Measurements from ENCODE around the gene AMPD2. TPM values are rescaled to one million over a fixed set of nuclear protein-coding genes. Genes with fewer than 3 reads are reported as not detected.

Gene AMPD2
- total and polyA plus RNA-seq, 4 donors, result 19.2 to 87.4 (median 22.7) TPM

DNA sequence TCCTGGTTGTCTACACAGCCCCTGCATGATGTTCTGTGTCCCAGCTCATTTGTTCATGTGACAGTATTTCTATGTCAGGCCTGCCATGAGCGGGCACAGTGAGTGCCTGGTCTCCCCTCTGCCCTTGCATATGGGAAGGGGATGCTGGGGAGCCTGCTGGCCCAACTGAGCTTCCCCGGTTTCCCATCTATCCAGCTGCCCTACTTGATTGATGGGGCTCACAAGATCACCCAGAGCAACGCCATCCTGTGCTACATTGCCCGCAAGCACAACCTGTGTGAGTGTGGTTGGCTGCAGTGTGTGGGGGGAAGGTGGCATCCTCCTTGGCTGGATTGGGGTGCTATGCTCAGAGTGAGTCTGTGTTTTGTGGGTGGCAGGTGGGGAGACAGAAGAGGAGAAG is 37.8 kb downstream of the AMPD2 start:
- Histone ChIP-seq H3K9me3 (ENCODE audit: control insufficient read depth in 4 of 4, low read length in 3 of 4) (no peaks in the 10 kb centered on the region), H3K4me3 (ENCODE audit: low read depth in 1 of 3, low read length in 3 of 3) (no peak overlapping the region), H3K27ac (ENCODE audit: low read depth in 1 of 2, low read length in 2 of 2) (no peak overlapping the region), H3K27me3 (ENCODE audit: control insufficient read depth in 4 of 4, insufficient read depth in 4 of 4, low read length in 3 of 4) (no peaks in the 10 kb centered on the region), H3K36me3 (ENCODE audit: control insufficient read depth in 4 of 4, insufficient read depth in 3 of 4, low read depth in 1 of 4, low read length in 3 of 4) (peaks cover 0 to 24% (median 8%) of the 10 kb centered on the region in 4 donors), H3K9ac (ENCODE audit: low read depth in 1 of 2, low read length in 2 of 2) (no peak overlapping the region), H3K4me1 (ENCODE audit: control insufficient read depth in 4 of 4, insufficient read depth in 4 of 4, low read length in 3 of 4) (peaks cover 6 to 21% (median 13%) of the 10 kb centered on the region in 4 donors)
- DNase-seq (ENCODE audit: low spot score), result no peak
- 98% methylated on average over 4 of the region's 4 CpGs for WGBS
- TF ChIP-seq, protein P1, sequence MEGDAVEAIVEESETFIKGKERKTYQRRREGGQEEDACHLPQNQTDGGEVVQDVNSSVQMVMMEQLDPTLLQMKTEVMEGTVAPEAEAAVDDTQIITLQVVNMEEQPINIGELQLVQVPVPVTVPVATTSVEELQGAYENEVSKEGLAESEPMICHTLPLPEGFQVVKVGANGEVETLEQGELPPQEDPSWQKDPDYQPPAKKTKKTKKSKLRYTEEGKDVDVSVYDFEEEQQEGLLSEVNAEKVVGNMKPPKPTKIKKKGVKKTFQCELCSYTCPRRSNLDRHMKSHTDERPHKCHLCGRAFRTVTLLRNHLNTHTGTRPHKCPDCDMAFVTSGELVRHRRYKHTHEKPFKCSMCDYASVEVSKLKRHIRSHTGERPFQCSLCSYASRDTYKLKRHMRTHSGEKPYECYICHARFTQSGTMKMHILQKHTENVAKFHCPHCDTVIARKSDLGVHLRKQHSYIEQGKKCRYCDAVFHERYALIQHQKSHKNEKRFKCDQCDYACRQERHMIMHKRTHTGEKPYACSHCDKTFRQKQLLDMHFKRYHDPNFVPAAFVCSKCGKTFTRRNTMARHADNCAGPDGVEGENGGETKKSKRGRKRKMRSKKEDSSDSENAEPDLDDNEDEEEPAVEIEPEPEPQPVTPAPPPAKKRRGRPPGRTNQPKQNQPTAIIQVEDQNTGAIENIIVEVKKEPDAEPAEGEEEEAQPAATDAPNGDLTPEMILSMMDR (IDR thresholded peaks at IDR 0.05; ENCODE audit: low read depth, low read length, missing input control), result no peak
- TF ChIP-seq RAD21 (IDR thresholded peaks at IDR 0.05) (no peak), FOXA2 (IDR thresholded peaks at IDR 0.05) (no peak), NR2F2 (IDR thresholded peaks at IDR 0.05) (no peak), TAF1 (conservative IDR thresholded peaks at IDR 0.05) (no peak), HNF4G (IDR thresholded peaks at IDR 0.05) (no peak), GABPA (IDR thresholded peaks at IDR 0.05 in 1 of 2, conservative IDR thresholded peaks at IDR 0.05 in 1 of 2) (no peak), JUND (IDR thresholded peaks at IDR 0.05) (no peak), FOXA1 (IDR thresholded peaks at IDR 0.05) (no peak)
- TF ChIP-seq, protein P2, sequence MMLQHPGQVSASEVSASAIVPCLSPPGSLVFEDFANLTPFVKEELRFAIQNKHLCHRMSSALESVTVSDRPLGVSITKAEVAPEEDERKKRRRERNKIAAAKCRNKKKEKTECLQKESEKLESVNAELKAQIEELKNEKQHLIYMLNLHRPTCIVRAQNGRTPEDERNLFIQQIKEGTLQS (IDR thresholded peaks at IDR 0.05), result no peak
- TF ChIP-seq, protein P3, sequence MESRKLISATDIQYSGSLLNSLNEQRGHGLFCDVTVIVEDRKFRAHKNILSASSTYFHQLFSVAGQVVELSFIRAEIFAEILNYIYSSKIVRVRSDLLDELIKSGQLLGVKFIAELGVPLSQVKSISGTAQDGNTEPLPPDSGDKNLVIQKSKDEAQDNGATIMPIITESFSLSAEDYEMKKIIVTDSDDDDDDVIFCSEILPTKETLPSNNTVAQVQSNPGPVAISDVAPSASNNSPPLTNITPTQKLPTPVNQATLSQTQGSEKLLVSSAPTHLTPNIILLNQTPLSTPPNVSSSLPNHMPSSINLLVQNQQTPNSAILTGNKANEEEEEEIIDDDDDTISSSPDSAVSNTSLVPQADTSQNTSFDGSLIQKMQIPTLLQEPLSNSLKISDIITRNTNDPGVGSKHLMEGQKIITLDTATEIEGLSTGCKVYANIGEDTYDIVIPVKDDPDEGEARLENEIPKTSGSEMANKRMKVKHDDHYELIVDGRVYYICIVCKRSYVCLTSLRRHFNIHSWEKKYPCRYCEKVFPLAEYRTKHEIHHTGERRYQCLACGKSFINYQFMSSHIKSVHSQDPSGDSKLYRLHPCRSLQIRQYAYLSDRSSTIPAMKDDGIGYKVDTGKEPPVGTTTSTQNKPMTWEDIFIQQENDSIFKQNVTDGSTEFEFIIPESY (IDR thresholded peaks at IDR 0.05), result no peak
- TF ChIP-seq, protein P4, sequence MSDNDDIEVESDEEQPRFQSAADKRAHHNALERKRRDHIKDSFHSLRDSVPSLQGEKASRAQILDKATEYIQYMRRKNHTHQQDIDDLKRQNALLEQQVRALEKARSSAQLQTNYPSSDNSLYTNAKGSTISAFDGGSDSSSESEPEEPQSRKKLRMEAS (IDR thresholded peaks at IDR 0.05), result no peak

DNA sequence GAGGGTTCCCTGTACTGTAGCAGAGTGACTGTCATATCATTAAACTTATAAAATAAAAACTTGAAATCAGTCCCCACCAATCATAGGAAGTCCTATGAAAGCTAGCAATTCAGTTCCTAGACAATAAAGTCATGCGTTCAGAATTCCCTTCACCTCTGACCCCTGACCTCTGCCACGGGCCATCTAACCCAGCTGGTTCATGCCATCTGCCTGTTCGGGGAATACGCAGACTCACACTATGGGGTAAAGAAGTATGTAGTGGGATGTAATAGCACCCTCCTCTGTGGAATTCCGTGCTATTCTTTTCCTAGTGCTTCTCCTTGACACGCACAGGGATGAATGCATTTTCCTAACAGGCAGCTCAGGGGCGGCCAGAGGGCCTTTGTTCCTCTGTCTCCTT is 38.3 kb downstream of the AMPD2 start:
- Histone ChIP-seq H3K4me1 (ENCODE audit: control insufficient read depth in 4 of 4, insufficient read depth in 4 of 4, low read length in 3 of 4) (peaks cover 6 to 21% (median 13%) of the 10 kb centered on the region in 4 donors), H3K9ac (ENCODE audit: low read depth in 1 of 2, low read length in 2 of 2) (no peak overlapping the region), H3K36me3 (ENCODE audit: control insufficient read depth in 4 of 4, insufficient read depth in 3 of 4, low read depth in 1 of 4, low read length in 3 of 4) (peaks cover 0 to 24% (median 8%) of the 10 kb centered on the region in 4 donors), H3K4me3 (ENCODE audit: low read depth in 1 of 3, low read length in 3 of 3) (no peak overlapping the region), H3K27ac (ENCODE audit: low read depth in 1 of 2, low read length in 2 of 2) (no peak overlapping the region), H3K27me3 (ENCODE audit: control insufficient read depth in 4 of 4, insufficient read depth in 4 of 4, low read length in 3 of 4) (no peaks in the 10 kb centered on the region), H3K9me3 (ENCODE audit: control insufficient read depth in 4 of 4, low read length in 3 of 4) (no peaks in the 10 kb centered on the region)
- 82% methylated on average over 7 of the region's 7 CpGs for WGBS
- no peak for DNase-seq (ENCODE audit: low spot score)
- TF ChIP-seq NR2F2 (IDR thresholded peaks at IDR 0.05) (no peak), RAD21 (IDR thresholded peaks at IDR 0.05) (no peak), GABPA (IDR thresholded peaks at IDR 0.05 in 1 of 2, conservative IDR thresholded peaks at IDR 0.05 in 1 of 2) (no peak), HNF4G (IDR thresholded peaks at IDR 0.05) (no peak), YY1 (IDR thresholded peaks at IDR 0.05) (no peak), SP1 (IDR thresholded peaks at IDR 0.05) (no peak), HNF4A (conservative IDR thresholded peaks at IDR 0.05) (no peak), FOXA2 (IDR thresholded peaks at IDR 0.05) (no peak)
- TF ChIP-seq, protein P4 (IDR thresholded peaks at IDR 0.05), result no peak
- TF ChIP-seq, protein P5, sequence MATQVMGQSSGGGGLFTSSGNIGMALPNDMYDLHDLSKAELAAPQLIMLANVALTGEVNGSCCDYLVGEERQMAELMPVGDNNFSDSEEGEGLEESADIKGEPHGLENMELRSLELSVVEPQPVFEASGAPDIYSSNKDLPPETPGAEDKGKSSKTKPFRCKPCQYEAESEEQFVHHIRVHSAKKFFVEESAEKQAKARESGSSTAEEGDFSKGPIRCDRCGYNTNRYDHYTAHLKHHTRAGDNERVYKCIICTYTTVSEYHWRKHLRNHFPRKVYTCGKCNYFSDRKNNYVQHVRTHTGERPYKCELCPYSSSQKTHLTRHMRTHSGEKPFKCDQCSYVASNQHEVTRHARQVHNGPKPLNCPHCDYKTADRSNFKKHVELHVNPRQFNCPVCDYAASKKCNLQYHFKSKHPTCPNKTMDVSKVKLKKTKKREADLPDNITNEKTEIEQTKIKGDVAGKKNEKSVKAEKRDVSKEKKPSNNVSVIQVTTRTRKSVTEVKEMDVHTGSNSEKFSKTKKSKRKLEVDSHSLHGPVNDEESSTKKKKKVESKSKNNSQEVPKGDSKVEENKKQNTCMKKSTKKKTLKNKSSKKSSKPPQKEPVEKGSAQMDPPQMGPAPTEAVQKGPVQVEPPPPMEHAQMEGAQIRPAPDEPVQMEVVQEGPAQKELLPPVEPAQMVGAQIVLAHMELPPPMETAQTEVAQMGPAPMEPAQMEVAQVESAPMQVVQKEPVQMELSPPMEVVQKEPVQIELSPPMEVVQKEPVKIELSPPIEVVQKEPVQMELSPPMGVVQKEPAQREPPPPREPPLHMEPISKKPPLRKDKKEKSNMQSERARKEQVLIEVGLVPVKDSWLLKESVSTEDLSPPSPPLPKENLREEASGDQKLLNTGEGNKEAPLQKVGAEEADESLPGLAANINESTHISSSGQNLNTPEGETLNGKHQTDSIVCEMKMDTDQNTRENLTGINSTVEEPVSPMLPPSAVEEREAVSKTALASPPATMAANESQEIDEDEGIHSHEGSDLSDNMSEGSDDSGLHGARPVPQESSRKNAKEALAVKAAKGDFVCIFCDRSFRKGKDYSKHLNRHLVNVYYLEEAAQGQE (IDR thresholded peaks at IDR 0.05), result no peak

Measured in liver (tissue), 9 donors.